SH-SY5Y (cell line): ENCODE results near the gene RAD21L1.

ENCODE experiments used
- GATA2 ChIP-seq: IDR thresholded peaks from 2 replicates; pipeline ENCODE4 v1.6.1; 2011; ENCODE audit warnings: mild to moderate bottlenecking, low read depth, low read length
- GATA3 ChIP-seq: IDR thresholded peaks from 2 replicates; pipeline ENCODE4 v1.6.1; 2011; ENCODE audit warnings: low read depth, mild to moderate bottlenecking, low read length, moderate library complexity

DNA sequence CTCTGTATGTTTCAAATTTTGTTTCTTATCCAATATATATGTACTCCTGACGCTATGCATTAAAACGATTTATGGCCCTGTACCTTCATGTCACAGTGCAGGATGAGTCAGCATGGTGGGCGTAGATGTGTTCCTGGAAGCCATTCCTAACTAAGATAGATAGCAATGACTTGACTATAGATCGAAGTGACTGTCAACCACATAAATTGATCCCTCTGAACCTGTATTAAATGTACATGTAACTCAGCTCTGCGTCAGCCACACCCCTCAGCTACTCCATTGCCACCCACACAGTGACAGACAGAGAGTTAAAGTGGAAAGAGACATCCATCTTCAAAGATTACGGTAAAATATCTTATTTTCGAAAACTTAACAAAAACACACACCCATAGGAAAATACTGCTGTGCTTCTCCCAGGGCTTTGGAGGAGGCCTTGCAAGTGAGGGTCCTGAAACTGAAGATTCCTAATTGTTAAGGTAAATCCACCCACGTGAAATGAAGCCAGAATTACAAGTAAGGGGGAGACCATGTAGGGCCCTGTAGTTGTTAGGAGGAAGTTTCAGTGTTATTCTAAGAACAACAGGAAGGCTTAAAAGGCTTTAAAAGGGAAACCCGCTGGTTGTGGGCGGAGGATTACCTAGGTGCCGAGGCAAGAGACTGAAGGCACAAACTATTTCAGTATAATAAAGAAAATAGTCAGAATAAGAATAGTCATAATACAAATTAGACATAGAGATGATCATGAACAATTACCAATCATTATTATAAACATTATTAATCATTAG is 10.3 kb upstream of the RAD21L1 start:
- TF ChIP-seq GATA2 (no peak), GATA3 (no peak)
